HepG2 (cell line): Measurements from ENCODE around the gene SLC4A9. TPM values are rescaled to one million over a fixed set of nuclear protein-coding genes. Genes with fewer than 3 reads are reported as not detected.

Source experiments
- ATAC-seq: fragments of 200-7000 bp; cut with Tn5 transposase; 3 replicates; pipeline ENCODE4 v1.9.1; 2020; ENCODE audit warnings: mild to moderate bottlenecking, moderate library complexity
- BruUV-seq: library from RNA; stranded (reverse); fragments of 400-500 nt; replicated peaks from 2 replicates; lab custom pipeline; 2021; lab: Mats Ljungman, UMichigan
- CTCF ChIA-PET: fragments of 300-600 bp; formaldehyde crosslinking; extraction: SDS; loops from one replicate; lab custom pipeline; 2021; ENCODE audit warnings: low total read pairs, inconsistent platforms, low intra/inter-chr PET ratio; lab: Yijun Ruan, JAX
- POLR2A ChIA-PET: fragments of 350-600 bp; sonication (Branson Sonifier 250); formaldehyde crosslinking; loops from one replicate; lab custom pipeline; 2020; ENCODE audit warnings: antibody characterized with exemption, inconsistent platforms; lab: Yijun Ruan, JAX
- DNase-seq: peaks from one replicate; pipeline ENCODE4 v3.0.0-alpha.2; 2015; ENCODE audit warnings: low spot score
- FAIRE-seq: peaks from 3 replicates; lab custom pipeline; 2011; peaks lifted over from hg19 to GRCh38; lab: Jason Lieb, UNC
- H2AFZ ChIP-seq: one replicate; pipeline ENCODE4 v1.6.1; 2011; ENCODE audit warnings: low read length, inconsistent platforms
- H3K27ac ChIP-seq: fragments of 300-600 bp; 3 replicates; pipeline ENCODE4 v1.8.0; 2011; ENCODE audit warnings: mixed run types, mild to moderate bottlenecking, mixed read lengths, low read length, inconsistent platforms; ENCODE audit not compliant: insufficient read depth; ENCODE audit errors: extremely low read length
- H3K27me3 ChIP-seq, 2 experiments: fragments of 200-600 bp in 1 of 2; 2 replicates in 1 of 2; 3 replicates in 1 of 2; pipeline versions ENCODE4 v1.6.0 to v1.8.0; 2011; ENCODE audit warnings: low read length in 2 of 2, mild to moderate bottlenecking in 2 of 2, moderate library complexity in 2 of 2, inconsistent platforms in 1 of 2; ENCODE audit not compliant: insufficient read depth in 2 of 2, control insufficient read depth in 1 of 2
- H3K36me3 ChIP-seq, 2 experiments: fragments of 200-600 bp in 1 of 2; replicated peaks in 1 of 2; 2 replicates in 1 of 2; 3 replicates in 1 of 2; pipeline versions ENCODE4 v1.5.1 to v1.8.0; 2011; ENCODE audit warnings: low read length in 2 of 2, inconsistent platforms in 1 of 2; ENCODE audit not compliant: insufficient read depth in 2 of 2, control insufficient read depth in 1 of 2
- H3K4me1 ChIP-seq: 2 replicates; pipeline ENCODE4 v1.5.1; 2012; ENCODE audit warnings: low read length, inconsistent platforms; ENCODE audit not compliant: insufficient read depth
- H3K4me2 ChIP-seq: 2 replicates; pipeline ENCODE4 v1.6.0; 2011; ENCODE audit warnings: low read depth, low read length, inconsistent platforms
- H3K4me3 ChIP-seq, 3 experiments: fragments of 200-600 bp in 1 of 3; sonication (generic), shearing (Covaris generic) in 1 of 3; replicated peaks in 1 of 3; 2 replicates each; pipeline ENCODE4 v1.5.1; 2011 to 2016; ENCODE audit warnings: low read length in 3 of 3, inconsistent platforms in 2 of 3, low read depth in 2 of 3, mild to moderate bottlenecking in 2 of 3, control low read depth in 1 of 3, mixed read lengths in 1 of 3; ENCODE audit not compliant: insufficient read depth in 1 of 3
- H3K79me2 ChIP-seq: one replicate; pipeline ENCODE4 v1.6.1; 2011; ENCODE audit warnings: low read length, inconsistent platforms; ENCODE audit not compliant: insufficient read depth
- H3K9ac ChIP-seq: 2 replicates; pipeline ENCODE4 v1.6.0; 2011; ENCODE audit warnings: mild to moderate bottlenecking, low read depth, low read length, inconsistent platforms; ENCODE audit not compliant: insufficient read depth
- H3K9me3 ChIP-seq: 2 replicates; pipeline ENCODE4 v1.5.1; 2012; ENCODE audit warnings: mild to moderate bottlenecking, low read length
- H4K20me1 ChIP-seq: 2 replicates; pipeline ENCODE4 v1.6.0; 2011; ENCODE audit warnings: inconsistent platforms, mild to moderate bottlenecking, low read length, moderate library complexity; ENCODE audit not compliant: insufficient read depth
- ATF7 ChIP-seq, 2 experiments: fragments of 450-650 bp in 1 of 2; sonication (generic) in 1 of 2; formaldehyde crosslinking in 1 of 2; IDR thresholded peaks; 2 replicates each; pipeline versions ENCODE4 v1.4.0 to v1.6.1; 2016 to 2020; ENCODE audit warnings: antibody characterized with exemption in 1 of 2, mild to moderate bottlenecking in 1 of 2, missing genetic modification reagents in 1 of 2
- EP300 ChIP-seq, 3 experiments: sonication (generic) in 1 of 3; formaldehyde crosslinking in 1 of 3; IDR thresholded peaks; 2 replicates each; pipeline versions ENCODE4 v1.5.1 to v1.6.1; 2011 to 2020; ENCODE audit warnings: low read depth in 2 of 3, low read length in 2 of 3, borderline replicate concordance in 1 of 3, improper control_type of control experiment in 1 of 3, mild to moderate bottlenecking in 1 of 3, missing genetic modification reagents in 1 of 3, moderate library complexity in 1 of 3
- GABPA ChIP-seq, 2 experiments: IDR thresholded peaks; 2 replicates each; pipeline ENCODE4 v1.6.1; 2011 to 2016; ENCODE audit warnings: low read depth in 2 of 2, low read length in 1 of 2, missing biosample characterization in 1 of 2, missing genetic modification characterization in 1 of 2
- KDM5B ChIP-seq: sonication (generic); formaldehyde crosslinking; IDR thresholded peaks from 2 replicates; pipeline ENCODE4 v1.4.0; 2020; ENCODE audit warnings: missing genetic modification reagents, mild to moderate bottlenecking, borderline replicate concordance
- PAWR ChIP-seq: sonication (generic); formaldehyde crosslinking; IDR thresholded peaks from 2 replicates; pipeline ENCODE4 v1.4.0; 2020; ENCODE audit warnings: missing genetic modification reagents, mild to moderate bottlenecking, borderline replicate concordance
- SOX5 ChIP-seq: IDR thresholded peaks from 2 replicates; pipeline ENCODE4 v1.6.1; 2016; ENCODE audit warnings: borderline replicate concordance
- SRY ChIP-seq: sonication (generic); formaldehyde crosslinking; IDR thresholded peaks from 2 replicates; pipeline ENCODE4 v1.8.0; 2022; ENCODE audit warnings: mild to moderate bottlenecking, missing genetic modification reagents
- YEATS2 ChIP-seq: sonication (generic); formaldehyde crosslinking; IDR thresholded peaks from 2 replicates; pipeline ENCODE4 v1.4.0; 2020; ENCODE audit warnings: missing genetic modification reagents, borderline replicate concordance
- ZFP90 ChIP-seq: sonication (generic); formaldehyde crosslinking; IDR thresholded peaks from 2 replicates; pipeline ENCODE4 v1.8.0; 2022; ENCODE audit warnings: missing genetic modification reagents, mild to moderate bottlenecking, inconsistent platforms, borderline replicate concordance
- ZNF33A ChIP-seq: sonication (generic); formaldehyde crosslinking; IDR thresholded peaks from 2 replicates; pipeline ENCODE4 v1.5.1; 2020; ENCODE audit warnings: missing genetic modification reagents, mild to moderate bottlenecking, moderate library complexity, borderline replicate concordance
- ZNF557 ChIP-seq: sonication (generic); formaldehyde crosslinking; IDR thresholded peaks from 2 replicates; pipeline ENCODE4 v1.4.0; 2020; ENCODE audit warnings: missing genetic modification reagents
- ZNF850 ChIP-seq: sonication (generic); formaldehyde crosslinking; conservative IDR thresholded peaks from 2 replicates; pipeline ENCODE4 v1.9.0; 2021; ENCODE audit warnings: mild to moderate bottlenecking, missing genetic modification reagents
- ZSCAN25 ChIP-seq: sonication (generic); formaldehyde crosslinking; IDR thresholded peaks from 2 replicates; pipeline ENCODE4 v1.8.0; 2022; ENCODE audit warnings: mild to moderate bottlenecking, missing genetic modification reagents
- WGBS: methylation state at CpG from one replicate; pipeline ENCODE4 v1.1.6; 2017; ENCODE audit warnings: low lambda C conversion rate; 5-methylcytosine and 5-hydroxymethylcytosine counted together
- in situ Hi-C: cut with HindIII; loops from 2 replicates; pipeline ENCODE4 v1.10.0; 2017; ENCODE audit warnings: low pct_unique_long_range_greater_than_20kb; ENCODE audit not compliant: extremely low pct_ligation_motif_present
- intact Hi-C: fragments of 100-400 bp; cut with micrococcal nuclease; formaldehyde crosslinking; loops from one replicate; pipeline ENCODE4 v1.10.0; 2022; ENCODE audit not compliant: unreplicated experiment
- polyA plus RNA-seq, 8 experiments: library from polyadenylated mRNA; depleted of rRNA in 3 of 8; stranded (reverse) in 7 of 8; unstranded in 1 of 8; fragments of >200 nt; fragmentation: Illumina TruSeq in 4 of 8; extraction: Trizol in 4 of 8; gene quantifications; 2 replicates each; pipeline versions ENCODE4 v1.2.1 to v1.2.3, GENCODE V29; 2011 to 2016; ENCODE audit warnings: low read depth in 4 of 8, missing spikeins in 1 of 8, mixed read lengths in 1 of 8; ENCODE audit not compliant: insufficient read depth in 1 of 8
- total RNA-seq, 5 experiments: library from RNA; depleted of rRNA; stranded (reverse); fragments of >200 nt; fragmentation: Illumina TruSeq; extraction: Trizol; gene quantifications; 2 replicates each; pipeline ENCODE4 v1.2.3, GENCODE V29; 2016; ENCODE audit warnings: low read depth in 1 of 5

Gene SLC4A9
- total and polyA plus RNA-seq, 2 of the 13 experiments (the other 11 are each of a cell fraction or from before 2014, with no cell fraction given), result not detected

DNA sequence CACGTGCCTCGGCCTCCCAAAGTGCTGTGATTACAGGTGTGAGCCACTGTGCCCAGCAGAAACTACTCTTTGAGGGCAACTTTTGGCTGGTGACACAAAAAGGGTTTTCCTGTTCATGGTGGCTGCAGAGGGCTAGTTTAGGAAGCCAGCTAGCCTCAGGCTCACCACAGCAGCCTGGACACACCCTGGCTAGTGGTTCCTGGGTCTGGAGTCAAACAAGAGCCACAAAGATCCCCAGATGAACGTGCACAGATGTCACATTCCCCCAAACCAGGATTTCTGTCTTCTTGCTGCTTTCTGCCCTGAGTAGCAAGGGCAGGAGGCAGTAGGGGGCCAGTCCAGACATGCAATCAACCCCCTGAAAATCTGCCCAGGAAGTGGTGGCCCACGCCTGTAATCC is 20.4 kb upstream of the SLC4A9 start:
- no TSS peak for BruUV-seq
- WGBS, result 90% methylated on average over 3 of the region's 4 CpGs

DNA sequence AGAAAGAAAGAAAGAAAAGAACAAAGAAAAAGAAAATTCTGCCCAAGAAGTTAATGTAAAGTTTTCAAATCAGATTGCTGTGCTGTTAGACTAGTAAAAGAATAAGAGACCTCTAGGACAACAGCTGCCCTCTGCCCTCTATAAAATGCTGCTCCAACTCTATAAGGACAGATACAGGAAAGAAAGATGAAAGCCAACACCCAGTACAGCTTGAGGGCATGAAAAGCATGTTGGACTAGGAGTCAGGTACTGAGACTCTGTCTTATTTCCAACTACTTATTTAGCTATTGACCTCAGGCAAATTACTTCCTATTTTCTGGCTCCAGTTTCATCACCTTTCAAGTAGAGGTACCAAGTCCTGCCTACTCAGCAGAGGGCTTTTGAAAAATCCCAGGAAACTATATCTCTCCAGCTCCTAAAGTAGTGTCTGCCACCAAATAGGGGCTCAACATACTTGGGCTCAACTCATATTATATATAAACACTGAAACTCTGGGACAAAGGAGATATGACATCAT is 19.3 kb upstream of the SLC4A9 start:
- H3K4me1 ChIP-seq, result peaks cover 40% of the 10 kb centered on the region
- ChIA-PET POLR2A (no interaction called here), CTCF (no interaction called here)
- FAIRE-seq (no peak), DNase-seq (no peak)
- in situ Hi-C loops, result no loop called here
- H3K36me3 ChIP-seq, result peaks cover 0 to 5% of the 10 kb centered on the region in 2 experiments; a peak in 4 of 5 replicates
- BruUV-seq, result no TSS peak
- intact Hi-C loops, result no loop called here
- no peak overlapping the region for H2AFZ ChIP-seq
- no peak overlapping the region for H3K9ac ChIP-seq
- no peak overlapping the region for H3K4me2 ChIP-seq
- H4K20me1 ChIP-seq, result no peaks in the 10 kb centered on the region
- no peaks in the 10 kb centered on the region for H3K27me3 ChIP-seq
- 0 out of 2 replicates have a peak, but pooled peaks have one; percentile 16 for TF ChIP-seq ATF7 (IDR thresholded peaks at IDR 0.05)
- no peak for TF ChIP-seq ATF7 (CRISPR knock-in tag; IDR thresholded peaks at IDR 0.05)
- no peak for TF ChIP-seq PAWR
- TF ChIP-seq, all 625 proteins: peak for 1
- Histone ChIP-seq H3K4me3 (no peak overlapping the region), H3K27ac (no peak overlapping the region), H3K9me3 (no peaks in the 10 kb centered on the region), H3K79me2 (no peaks in the 10 kb centered on the region)
- ATAC-seq, result no peak

More for the DNA sequence above, 20.4 kb upstream of the SLC4A9 start:
- no peak overlapping the region for H3K4me3 ChIP-seq
- ATAC-seq (no peak), FAIRE-seq (no peak), DNase-seq (no peak)
- peaks cover 31% of the 10 kb centered on the region for H3K4me1 ChIP-seq
- no peak overlapping the region for H3K9ac ChIP-seq
- no peaks in the 10 kb centered on the region for H3K79me2 ChIP-seq
- H3K36me3 ChIP-seq, result peaks cover 0 to 6% of the 10 kb centered on the region in 2 experiments; a peak in 4 of 5 replicates
- H4K20me1 ChIP-seq, result no peaks in the 10 kb centered on the region
- no peak overlapping the region for H2AFZ ChIP-seq
- H3K27me3 ChIP-seq, result no peaks in the 10 kb centered on the region
- no peak overlapping the region for H3K27ac ChIP-seq
- intact Hi-C loops (no loop called here), in situ Hi-C loops (no loop called here)
- CTCF ChIA-PET, result no interaction called here
- no peaks in the 10 kb centered on the region for H3K9me3 ChIP-seq
- no peak overlapping the region for H3K4me2 ChIP-seq
- POLR2A ChIA-PET, result no interaction called here
- TF ChIP-seq YEATS2 (no peak), ZSCAN25 (CRISPR knock-in tag) (no peak), SOX5 (CRISPR knock-in tag) (no peak), EP300 (IDR thresholded peaks at IDR 0.05; ENCODE audit: low read depth in 2 of 2, low read length in 2 of 2) (no peak), EP300 (CRISPR knock-in tag; IDR thresholded peaks at IDR 0.05; ENCODE audit: borderline replicate concordance) (no peak), KDM5B (no peak), GABPA (IDR thresholded peaks at IDR 0.05; ENCODE audit: low read depth, low read length) (no peak), GABPA (CRISPR knock-in tag; IDR thresholded peaks at IDR 0.05; ENCODE audit: low read depth) (no peak), ZNF557 (CRISPR knock-in tag) (no peak), ZNF850 (CRISPR knock-in tag) (no peak), ZFP90 (CRISPR knock-in tag) (no peak), ZNF33A (CRISPR knock-in tag) (no peak), SRY (CRISPR knock-in tag) (no peak)
